SK-N-SH (cell line): ENCODE results near the gene AGPAT3. TPM values are rescaled to one million over a fixed set of nuclear protein-coding genes. Genes with fewer than 3 reads are reported as not detected.

Experiments
- CTCF ChIA-PET: fragments of 300-600, 350-600 bp; formaldehyde crosslinking; extraction: SDS; loops from one replicate; lab custom pipeline; 2021; lab: Yijun Ruan, JAX
- POLR2A ChIA-PET: fragments of 350-600 bp; sonication (Branson Sonifier 250); formaldehyde crosslinking; extraction: SDS; loops from one replicate; lab custom pipeline; 2020; ENCODE audit warnings: antibody characterized with exemption, inconsistent platforms; lab: Yijun Ruan, JAX
- DNase-seq: peaks from one replicate; pipeline ENCODE4 v3.0.0; 2012
- H2AFZ ChIP-seq: fragments of 200-600 bp; sonication (generic); 2 replicates; pipeline ENCODE4 v1.8.1; 2016; ENCODE audit warnings: antibody characterized with exemption, mild to moderate bottlenecking, low read depth
- H3F3A ChIP-seq: fragments of 200-600 bp; sonication (generic); replicated peaks from 2 replicates; pipeline ENCODE3; 2016; ENCODE audit warnings: antibody characterized with exemption, mild to moderate bottlenecking; ENCODE audit not compliant: insufficient read depth
- H3K27ac ChIP-seq, 2 experiments: fragments of 200-500 bp in 1 of 2; fragments of 200-600 bp in 1 of 2; sonication (Bioruptor generic) in 1 of 2; sonication (generic), shearing (Covaris generic) in 1 of 2; 2 replicates each; pipeline versions ENCODE4 v1.5.1 to v1.6.1; 2014 to 2016; ENCODE audit warnings: low read depth in 2 of 2, inconsistent platforms in 1 of 2, low read length in 1 of 2, mild to moderate bottlenecking in 1 of 2, mixed read lengths in 1 of 2
- H3K27me3 ChIP-seq: fragments of 200-600 bp; sonication (generic), shearing (Covaris generic); 2 replicates; pipeline ENCODE4 v1.6.1; 2016; ENCODE audit warnings: mixed run types; ENCODE audit not compliant: insufficient read depth
- H3K36me3 ChIP-seq, 2 experiments: fragments of 200-500 bp in 1 of 2; fragments of 200-600 bp in 1 of 2; sonication (Bioruptor generic) in 1 of 2; sonication (generic) in 1 of 2; replicated peaks in 1 of 2; 2 replicates each; pipeline versions ENCODE3 to v1.5.1; 2014 to 2016; ENCODE audit warnings: low read length in 1 of 2, mild to moderate bottlenecking in 1 of 2; ENCODE audit not compliant: insufficient read depth in 2 of 2, control insufficient read depth in 1 of 2
- H3K4me1 ChIP-seq, 2 experiments: fragments of 200-500 bp in 1 of 2; fragments of 200-600 bp in 1 of 2; sonication (Bioruptor generic) in 1 of 2; sonication (generic), shearing (Covaris generic) in 1 of 2; 2 replicates each; pipeline versions ENCODE4 v1.5.1 to v1.6.1; 2014 to 2016; ENCODE audit warnings: low read depth in 1 of 2, low read length in 1 of 2, mixed run types in 1 of 2; ENCODE audit not compliant: insufficient read depth in 2 of 2, control insufficient read depth in 1 of 2
- H3K4me2 ChIP-seq: fragments of 200-600 bp; sonication (generic), shearing (Covaris generic); 2 replicates; pipeline ENCODE4 v1.6.1; 2017; ENCODE audit warnings: mixed run types
- H3K4me3 ChIP-seq, 2 experiments: fragments of 200-500 bp in 1 of 2; fragments of 200-600 bp in 1 of 2; sonication (Bioruptor generic) in 1 of 2; sonication (generic), shearing (Covaris generic) in 1 of 2; 2 replicates each; pipeline versions ENCODE4 v1.5.1 to v1.8.1; 2014 to 2016; ENCODE audit warnings: low read depth in 2 of 2, inconsistent platforms in 1 of 2, low read length in 1 of 2, mild to moderate bottlenecking in 1 of 2, mixed read lengths in 1 of 2, moderate library complexity in 1 of 2
- H3K79me2 ChIP-seq: fragments of 200-600 bp; sonication (generic); 2 replicates; pipeline ENCODE4 v1.8.1; 2017; ENCODE audit warnings: mild to moderate bottlenecking; ENCODE audit not compliant: insufficient read depth
- H3K9ac ChIP-seq: fragments of 200-600 bp; sonication (generic); 2 replicates; pipeline ENCODE4 v1.6.1; 2017; ENCODE audit warnings: mixed run types
- H3K9me2 ChIP-seq: fragments of 200-600 bp; sonication (generic); 2 replicates; pipeline ENCODE4 v1.6.1; 2017; ENCODE audit warnings: mixed run types
- H3K9me3 ChIP-seq: fragments of 200-600 bp; sonication (generic); 2 replicates; pipeline ENCODE4 v1.6.1; 2017; ENCODE audit warnings: mixed run types, mild to moderate bottlenecking, moderate library complexity
- H4K20me1 ChIP-seq: fragments of 200-600 bp; sonication (generic); 2 replicates; pipeline ENCODE4 v1.6.1; 2017; ENCODE audit warnings: mild to moderate bottlenecking, mixed run types; ENCODE audit not compliant: insufficient read depth
- FOXM1 ChIP-seq: IDR thresholded peaks from 2 replicates; pipeline ENCODE4 v1.4.0; 2012; ENCODE audit warnings: low read depth, mild to moderate bottlenecking
- GABPA ChIP-seq: IDR thresholded peaks from 2 replicates; pipeline ENCODE4 v1.4.0; 2012; ENCODE audit warnings: low read depth, mild to moderate bottlenecking
- GATA2 ChIP-seq: sonication (generic); formaldehyde crosslinking; IDR thresholded peaks from 2 replicates; pipeline ENCODE4 v1.5.0; 2020; ENCODE audit warnings: mild to moderate bottlenecking, missing genetic modification reagents
- IRF3 ChIP-seq: fragments of 150-350 bp; IDR thresholded peaks from 2 replicates; pipeline ENCODE4 v1.6.1; 2016; ENCODE audit warnings: mild to moderate bottlenecking, low read depth, low read length
- JUND ChIP-seq: IDR thresholded peaks from 2 replicates; pipeline ENCODE4 v1.4.0; 2012
- MXI1 ChIP-seq: IDR thresholded peaks from 2 replicates; pipeline ENCODE4 v1.6.1; 2012; ENCODE audit warnings: mild to moderate bottlenecking, low read depth, low read length, improper control_type of control experiment
- NFIC ChIP-seq: IDR thresholded peaks from 2 replicates; pipeline ENCODE4 v1.4.0; 2012; ENCODE audit warnings: borderline replicate concordance
- PBX3 ChIP-seq: IDR thresholded peaks from 2 replicates; pipeline ENCODE4; 2012
- REST ChIP-seq: IDR thresholded peaks from 2 replicates; pipeline ENCODE4 v1.6.1; 2012; ENCODE audit warnings: mild to moderate bottlenecking, low read depth, low read length, moderate library complexity
- TEAD4 ChIP-seq: IDR thresholded peaks from 2 replicates; pipeline ENCODE4 v1.4.0; 2012; ENCODE audit warnings: mild to moderate bottlenecking, borderline replicate concordance; ENCODE audit not compliant: insufficient read depth
- USF1 ChIP-seq: IDR thresholded peaks from 2 replicates; pipeline ENCODE4 v1.4.0; 2012; ENCODE audit warnings: low read depth, borderline replicate concordance
- YY1 ChIP-seq: IDR thresholded peaks from 2 replicates; pipeline ENCODE4 v1.4.0; 2012; ENCODE audit warnings: low read depth, mild to moderate bottlenecking
- WGBS: methylation state at CpG from one replicate; pipeline ENCODE4 v1.1.6; 2017; ENCODE audit warnings: low lambda C conversion rate; 5-methylcytosine and 5-hydroxymethylcytosine counted together
- polyA plus RNA-seq, 3 experiments: library from polyadenylated mRNA; depleted of rRNA; stranded (reverse); fragments of >200 nt; gene quantifications; 2 replicates each; pipeline ENCODE4 v1.2.3, GENCODE V29; 2012

The AGPAT3 gene
- polyA plus RNA-seq, 1 of the 3 experiments (the other 2 are of a cell fraction), result 35.3 TPM

DNA sequence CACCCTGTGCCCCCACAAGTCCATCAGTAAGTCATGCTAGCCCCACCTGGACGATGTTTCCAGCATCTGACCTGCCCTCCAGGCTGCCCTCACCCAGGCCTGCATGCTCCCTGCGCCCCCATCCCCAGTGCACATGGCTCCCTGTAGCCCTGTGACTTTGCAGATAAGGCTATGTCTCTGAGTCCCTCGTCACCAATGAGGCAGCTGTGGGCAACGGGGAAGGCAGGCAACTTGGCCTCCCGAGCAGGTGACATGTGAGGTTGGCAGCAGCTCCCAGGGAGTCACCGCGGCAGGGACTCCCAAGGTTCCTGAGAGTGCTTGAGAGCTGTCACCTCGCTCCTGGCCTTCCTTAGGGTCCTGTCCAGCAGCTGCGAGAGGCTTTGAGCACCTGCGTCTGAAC is 32.4 kb upstream of the AGPAT3 start:
- Histone ChIP-seq H3K4me1 (no peaks in the 10 kb centered on the region; a peak in 1 of 4 replicates), H3K4me3 (no peak overlapping the region), H3K9me3 (no peaks in the 10 kb centered on the region), H4K20me1 (no peaks in the 10 kb centered on the region), H3K9me2 (no peaks in the 10 kb centered on the region), H3K9ac (no peak overlapping the region), H3K36me3 (no peaks in the 10 kb centered on the region), H2AFZ (no peak overlapping the region), H3K27me3 (peaks cover 11% of the 10 kb centered on the region; the same call in 1 of the 2 replicates), H3K4me2 (no peak overlapping the region), H3K27ac (no peak overlapping the region), H3F3A (no peaks in the 10 kb centered on the region), H3K79me2 (no peaks in the 10 kb centered on the region)
- WGBS, result 34% methylated on average over 2 of the region's 10 CpGs
- peak; percentile 25 for DNase-seq
- ChIA-PET POLR2A (no interaction called here), CTCF (interaction anchor here (0.8 kb wide), 1 partner anchor 143 kb away, joined by 3 read pairs; no protein-coding TSS in a partner anchor)
- TF ChIP-seq MXI1 (no peak), IRF3 (no peak), JUND (no peak), NFIC (no peak), PBX3 (no peak), GATA2 (no peak), REST (no peak), FOXM1 (no peak), TEAD4 (no peak)

GRCh38 chr21:43834146-43834905 is 30.7 kb upstream of the AGPAT3 start:
- Histone ChIP-seq H2AFZ (no peak overlapping the region), H3F3A (no peaks in the 10 kb centered on the region), H3K9ac (no peak overlapping the region), H3K27me3 (peaks cover 11% of the 10 kb centered on the region; the same call in 1 of the 2 replicates), H3K9me2 (no peaks in the 10 kb centered on the region), H3K4me2 (no peak overlapping the region), H3K9me3 (no peaks in the 10 kb centered on the region), H3K36me3 (no peaks in the 10 kb centered on the region), H3K79me2 (no peaks in the 10 kb centered on the region), H4K20me1 (no peaks in the 10 kb centered on the region), H3K4me1 (no peaks in the 10 kb centered on the region; a peak in 1 of 4 replicates), H3K27ac (no peak overlapping the region), H3K4me3 (no peak overlapping the region)
- peak; percentile 8 for DNase-seq
- ChIA-PET CTCF (interaction anchor here (0.6 to 1.3 kb wide), 3 partner anchors 23 to 1097 kb away, joined by 3 to 6 read pairs (median 3); no protein-coding TSS in a partner anchor), POLR2A (no interaction called here)
- 81% methylated on average over 20 of the region's 30 CpGs for WGBS
- no peak for TF ChIP-seq USF1
- no peak for TF ChIP-seq REST
- TF ChIP-seq GABPA, result no peak
- TF ChIP-seq YY1, result no peak
- TF ChIP-seq GATA2, result no peak
- no peak for TF ChIP-seq MXI1
